Spleen (tissue), 11 donors: Measurements from ENCODE around the gene HMGN2. TPM values are rescaled to one million over a fixed set of nuclear protein-coding genes. Genes with fewer than 3 reads are reported as not detected.

Source experiments
- DNase-seq: peaks from one replicate; pipeline ENCODE4 v3.0.0-alpha.2; 2020
- H3K27ac ChIP-seq, 8 donors: fragments of 200-600 bp; sonication (generic) in 7 of 8; 1 replicate in 4 of 8; 2 replicates in 4 of 8; pipeline versions ENCODE4 v1.5.0 to v1.8.0; 2016 to 2021; ENCODE audit warnings: inconsistent platforms in 4 of 8, mild to moderate bottlenecking in 4 of 8, moderate library complexity in 1 of 8
- H3K27me3 ChIP-seq, 7 donors: fragments of 200-600 bp; sonication (generic) in 6 of 7; replicated peaks in 1 of 7; 1 replicate in 4 of 7; 2 replicates in 3 of 7; pipeline versions ENCODE4 v1.5.0 to v1.8.0; 2016 to 2021; ENCODE audit warnings: inconsistent platforms in 3 of 7, mild to moderate bottlenecking in 1 of 7
- H3K36me3 ChIP-seq, 6 donors: fragments of 200-600 bp; sonication (generic) in 5 of 6; 1 replicate in 4 of 6; 2 replicates in 2 of 6; pipeline versions ENCODE4 v1.5.0 to v1.8.0; 2016 to 2021; ENCODE audit warnings: inconsistent platforms in 2 of 6
- H3K4me1 ChIP-seq, 6 donors: fragments of 200-600 bp; sonication (generic) in 5 of 6; 1 replicate in 3 of 6; 2 replicates in 3 of 6; pipeline versions ENCODE4 v1.5.0 to v1.8.0; 2016 to 2021; ENCODE audit warnings: inconsistent platforms in 3 of 6
- H3K4me3 ChIP-seq, 8 donors: fragments of 200-600 bp; sonication (generic) in 7 of 8; 1 replicate in 4 of 8; 2 replicates in 4 of 8; pipeline versions ENCODE4 v1.5.0 to v1.8.0; 2016 to 2021; ENCODE audit warnings: inconsistent platforms in 4 of 8, mild to moderate bottlenecking in 4 of 8, moderate library complexity in 2 of 8
- H3K9me3 ChIP-seq, 8 donors: fragments of 200-600 bp; sonication (generic) in 7 of 8; 1 replicate in 4 of 8; 2 replicates in 4 of 8; pipeline versions ENCODE4 v1.5.0 to v1.8.0; 2016 to 2021; ENCODE audit warnings: inconsistent platforms in 4 of 8
- CTCF ChIP-seq, 11 experiments: fragments of 200-600 bp in 7 of 11; fragments of 450-650 bp in 4 of 11; sonication (generic) in 4 of 11; IDR thresholded peaks in 8 of 11; conservative IDR thresholded peaks in 3 of 11; 1 replicate in 7 of 11; 2 replicates in 4 of 11; pipeline versions ENCODE4 v1.4.0 to v1.8.0; 2016 to 2021; ENCODE audit warnings: antibody characterized with exemption in 11 of 11, inconsistent platforms in 4 of 11, mild to moderate bottlenecking in 1 of 11
- POLR2A ChIP-seq, 3 donors: fragments of 450-650 bp; IDR thresholded peaks; one replicate each; pipeline ENCODE4 v1.5.1; 2017; ENCODE audit warnings: antibody characterized with exemption in 3 of 3, mild to moderate bottlenecking in 1 of 3
- POLR2AphosphoS5 ChIP-seq, 3 donors: sonication (generic); formaldehyde crosslinking; IDR thresholded peaks; one replicate each; pipeline ENCODE4 v1.5.1; 2017; ENCODE audit warnings: antibody characterized with exemption in 3 of 3
- WGBS, 5 donors: extraction: QIAGEN DNeasy Blood & Tissue Kit in 3 of 5; methylation state at CpG; one replicate each; pipeline versions ENCODE4 v1.1.5 to v1.1.7; 2013 to 2018; 5-methylcytosine and 5-hydroxymethylcytosine counted together
- intact Hi-C: fragments of 100-400 bp; cut with DNase I; formaldehyde crosslinking; loops from one replicate; pipeline ENCODE4 v1.15.0; 2023; ENCODE audit warnings: low total_unique reads
- polyA plus RNA-seq, 3 donors: library from polyadenylated mRNA; stranded (reverse); fragments of 200-250 nt; gene quantifications; one replicate each; pipeline ENCODE4 v1.2.1, GENCODE V29; 2013
- total RNA-seq, 7 donors: library from RNA; depleted of rRNA in 3 of 7; stranded (reverse); fragments of >200 nt in 3 of 7; fragmentation: NEBNext Ultra II Directional in 4 of 7; extraction: Animal tissue kit (Norgen Biotek cat#: 25700) in 4 of 7; gene quantifications; one replicate each; pipeline versions ENCODE4 v1.1.0 to v1.2.1, GENCODE V29; 2016 to 2021
- donor health status: healthy with polysubstance abuse.
- donor health status: DM: no; HTN: no; CAD: no; lungs with moderate emphysema.
- donor health status: DM: no; HTN: no; CAD: no.
- donor health status: Bipolar disorder and iron deficiency.
- donor health status: healthy.
- donor health status: DM: no; HTN: no; CAD: no.
- donor health status: DM: yes; HTN: yes; CAD: no.

Gene HMGN2
- total and polyA plus RNA-seq, 10 donors: 191 to 1,036 (median 328) TPM

GRCh38 chr1:26516987-26517765 lies 44.9 kb downstream of the HMGN2 start:
- peaks cover 0 to 16% (median 0%) of the 10 kb centered on the region in 6 donors for H3K4me1 ChIP-seq
- intact Hi-C loops: no loop called here
- H3K36me3 ChIP-seq: no peaks in the 10 kb centered on the region
- 90 to 97% (median 94%) methylated on average over 4 of the region's 4 CpGs for WGBS, 5 donors
- H3K9me3 ChIP-seq: no peaks in the 10 kb centered on the region
- no peak for DNase-seq
- no peaks in the 10 kb centered on the region for H3K27me3 ChIP-seq
- H3K4me3 ChIP-seq: no peak overlapping the region
- H3K27ac ChIP-seq: no peak overlapping the region
- no peak for TF ChIP-seq POLR2AphosphoS5 (IDR thresholded peaks at IDR 0.05)
- TF ChIP-seq CTCF (IDR thresholded peaks at IDR 0.05 in 8 of 11, conservative IDR thresholded peaks at IDR 0.05 in 3 of 11): no peak
- no peak for TF ChIP-seq POLR2A (IDR thresholded peaks at IDR 0.05)

- 71 to 84% (median 82%) methylated on average over 1 of the region's 1 CpG for WGBS, 5 donors
- no peaks in the 10 kb centered on the region for H3K36me3 ChIP-seq
- no peaks in the 10 kb centered on the region for H3K27me3 ChIP-seq
- intact Hi-C loops: no loop called here
- no peak for DNase-seq
- TF ChIP-seq CTCF (IDR thresholded peaks at IDR 0.05 in 8 of 11, conservative IDR thresholded peaks at IDR 0.05 in 3 of 11) (no peak), POLR2AphosphoS5 (IDR thresholded peaks at IDR 0.05) (no peak), POLR2A (IDR thresholded peaks at IDR 0.05) (no peak)
- H3K27ac ChIP-seq: no peak overlapping the region
- H3K4me3 ChIP-seq: no peak overlapping the region
- no peaks in the 10 kb centered on the region for H3K9me3 ChIP-seq
- H3K4me1 ChIP-seq: peaks cover 0 to 16% (median 0%) of the 10 kb centered on the region in 6 donors
These were observed 45.5 kb downstream of the HMGN2 start for GRCh38 chr1:26517766-26518049.

- Histone ChIP-seq H3K4me1 (peaks cover 0 to 16% (median 0%) of the 10 kb centered on the region in 6 donors), H3K27me3 (peaks cover 0 to 5% (median 0%) of the 10 kb centered on the region in 7 donors), H3K9me3 (no peaks in the 10 kb centered on the region), H3K27ac (peak overlapping the region in 1 of 8 donors; percentile 83), H3K36me3 (no peaks in the 10 kb centered on the region), H3K4me3 (no peak overlapping the region)
- no peak for TF ChIP-seq POLR2A (IDR thresholded peaks at IDR 0.05)
- no peak for TF ChIP-seq POLR2AphosphoS5 (IDR thresholded peaks at IDR 0.05)
- no peak for TF ChIP-seq CTCF (IDR thresholded peaks at IDR 0.05 in 8 of 11, conservative IDR thresholded peaks at IDR 0.05 in 3 of 11)
- WGBS, 5 donors: 90 to 97% (median 95%) methylated on average over 6 of the region's 6 CpGs
- intact Hi-C loops: no loop called here
- DNase-seq: no peak
These were observed 46.1 kb downstream of the HMGN2 start for GRCh38 chr1:26518355-26518754.

GRCh38 chr1:26520339-26520738 lies 48.1 kb downstream of the HMGN2 start:
- intact Hi-C loops: no loop called here
- peak overlapping the region in 7 of 8 donors; percentile 15 to 86 (median 79) for H3K27ac ChIP-seq
- H3K36me3 ChIP-seq: no peaks in the 10 kb centered on the region

More at GRCh38 chr1:26520339-26520738, 48.1 kb downstream of the HMGN2 start:
- no peak overlapping the region for H3K4me3 ChIP-seq
- TF ChIP-seq POLR2A (IDR thresholded peaks at IDR 0.05) (no peak), CTCF (IDR thresholded peaks at IDR 0.05 in 8 of 11, conservative IDR thresholded peaks at IDR 0.05 in 3 of 11) (no peak), POLR2AphosphoS5 (IDR thresholded peaks at IDR 0.05) (no peak)
- WGBS, 5 donors: 70 to 84% (median 70%) methylated on average over 5 of the region's 5 CpGs
- H3K4me1 ChIP-seq: peaks cover 0 to 16% (median 0%) of the 10 kb centered on the region in 6 donors
- no peak for DNase-seq
- H3K27me3 ChIP-seq: peaks cover 0 to 22% (median 0%) of the 10 kb centered on the region in 7 donors
- no peaks in the 10 kb centered on the region for H3K9me3 ChIP-seq
